GM13976 (cell line): ENCODE results near the gene AKR1E2.
"Not testable (repeated sequence)": the region's sequence is repeated elsewhere in the genome, so short reads cannot be mapped to it uniquely, and the experiment has no call there.

Experiments
- DNase-seq: peaks from one replicate; pipeline ENCODE4 v3.0.0; 2012; ENCODE audit warnings: low spot score
- in situ Hi-C: fragments of 300-500 bp; cut with MboI; formaldehyde crosslinking; loops from one replicate; pipeline ENCODE4 v1.12.0; 2022; ENCODE audit warnings: low sequenced_read_pairs, mixed read lengths, inconsistent platforms; ENCODE audit not compliant: unreplicated experiment
- TF ChIP-seq, protein P1 (sequence below): IDR thresholded peaks from 2 replicates; pipeline ENCODE4 v1.5.1; 2012; ENCODE audit warnings: borderline replicate concordance, mild to moderate bottlenecking; ENCODE audit not compliant: insufficient read depth; ENCODE audit errors: extremely low read depth, missing control alignments, control extremely low read depth

The AKR1E2 gene

DNA sequence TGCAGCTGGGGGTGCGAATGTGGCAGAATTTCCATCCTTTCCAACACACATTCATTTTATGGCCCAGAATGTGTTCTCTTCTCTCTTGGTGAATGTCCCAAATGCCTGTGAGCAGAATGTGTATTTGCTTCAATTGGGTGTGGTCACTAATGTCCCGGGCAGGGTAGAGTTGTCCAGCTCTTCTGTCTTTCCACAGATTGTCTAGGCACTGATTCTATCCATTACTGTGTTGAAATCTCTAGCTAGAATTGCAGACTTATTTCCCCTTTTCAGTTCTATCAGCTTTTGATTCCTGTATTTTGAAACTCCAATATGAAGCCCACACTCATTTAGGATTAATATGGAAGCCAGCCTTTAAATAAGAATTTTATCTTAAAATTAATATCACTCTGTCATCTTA lies 14.0 kb upstream of the AKR1E2 start:
- DNase-seq, result no peak
- TF ChIP-seq, protein P1, sequence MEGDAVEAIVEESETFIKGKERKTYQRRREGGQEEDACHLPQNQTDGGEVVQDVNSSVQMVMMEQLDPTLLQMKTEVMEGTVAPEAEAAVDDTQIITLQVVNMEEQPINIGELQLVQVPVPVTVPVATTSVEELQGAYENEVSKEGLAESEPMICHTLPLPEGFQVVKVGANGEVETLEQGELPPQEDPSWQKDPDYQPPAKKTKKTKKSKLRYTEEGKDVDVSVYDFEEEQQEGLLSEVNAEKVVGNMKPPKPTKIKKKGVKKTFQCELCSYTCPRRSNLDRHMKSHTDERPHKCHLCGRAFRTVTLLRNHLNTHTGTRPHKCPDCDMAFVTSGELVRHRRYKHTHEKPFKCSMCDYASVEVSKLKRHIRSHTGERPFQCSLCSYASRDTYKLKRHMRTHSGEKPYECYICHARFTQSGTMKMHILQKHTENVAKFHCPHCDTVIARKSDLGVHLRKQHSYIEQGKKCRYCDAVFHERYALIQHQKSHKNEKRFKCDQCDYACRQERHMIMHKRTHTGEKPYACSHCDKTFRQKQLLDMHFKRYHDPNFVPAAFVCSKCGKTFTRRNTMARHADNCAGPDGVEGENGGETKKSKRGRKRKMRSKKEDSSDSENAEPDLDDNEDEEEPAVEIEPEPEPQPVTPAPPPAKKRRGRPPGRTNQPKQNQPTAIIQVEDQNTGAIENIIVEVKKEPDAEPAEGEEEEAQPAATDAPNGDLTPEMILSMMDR, result no peak
- in situ Hi-C loops, result no loop called here

DNA sequence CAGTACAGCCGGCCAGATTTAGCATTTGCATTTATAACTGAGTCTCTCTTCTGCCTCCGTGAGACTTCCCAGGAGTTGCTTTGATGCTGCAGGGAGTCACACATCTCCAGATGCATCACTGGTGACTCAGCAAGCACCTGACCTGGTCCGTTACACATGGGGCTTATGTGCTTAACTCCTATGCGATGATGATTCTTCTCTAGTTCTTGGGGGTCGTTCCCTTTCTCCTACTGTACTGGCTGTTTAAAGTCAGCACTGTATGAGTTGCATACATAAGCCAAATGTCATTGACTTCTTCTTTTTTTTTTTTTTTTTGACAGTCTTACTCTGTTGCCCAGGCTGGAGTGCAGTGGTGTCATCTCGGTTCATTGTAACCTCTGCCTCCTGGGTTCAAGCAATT lies 13.0 kb upstream of the AKR1E2 start:
- TF ChIP-seq, protein P1, result no peak
- no peak for DNase-seq
- in situ Hi-C loops, result no loop called here

DNA sequence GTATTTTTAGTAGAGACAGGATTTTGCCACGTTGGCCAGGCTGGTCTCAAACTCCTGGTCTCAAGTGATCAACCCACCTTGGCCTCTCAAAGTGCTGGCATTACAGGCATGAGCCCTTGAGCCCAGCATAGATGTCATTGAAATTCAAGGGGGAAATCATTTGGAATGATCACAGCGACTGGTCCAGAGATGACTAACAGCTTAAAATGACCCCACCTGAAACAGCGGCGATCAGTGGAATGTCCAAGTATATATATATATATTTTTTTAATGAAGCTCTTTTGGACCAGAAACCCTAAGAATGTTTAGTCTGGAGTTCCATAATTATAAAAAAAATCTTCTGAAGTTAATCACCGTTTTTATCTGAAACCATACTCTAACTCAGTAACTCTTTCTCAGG lies 12.5 kb upstream of the AKR1E2 start:
- DNase-seq, result no peak
- in situ Hi-C loops, result no loop called here
- TF ChIP-seq, protein P1, result no peak

DNA sequence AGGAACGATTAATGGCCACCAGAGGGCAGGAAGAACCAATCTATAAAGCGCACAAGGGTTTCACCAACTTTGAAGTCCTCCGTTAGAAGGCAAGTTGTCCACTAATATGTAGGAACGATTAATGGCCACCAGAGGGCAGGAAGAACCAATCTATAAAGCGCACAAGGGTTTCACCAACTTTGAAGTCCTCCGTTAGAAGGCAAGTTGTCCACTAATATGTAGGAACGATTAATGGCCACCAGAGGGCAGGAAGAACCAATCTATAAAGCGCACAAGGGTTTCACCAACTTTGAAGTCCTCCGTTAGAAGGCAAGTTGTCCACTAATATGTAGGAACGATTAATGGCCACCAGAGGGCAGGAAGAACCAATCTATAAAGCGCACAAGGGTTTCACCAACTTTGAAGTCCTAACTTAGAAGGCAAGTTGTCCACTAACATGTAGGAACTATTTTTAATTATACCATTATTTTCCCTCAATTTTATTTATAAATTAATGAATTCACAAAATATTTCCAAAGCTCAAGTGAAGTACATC lies 10.3 kb upstream of the AKR1E2 start:
- in situ Hi-C loops, DNase-seq: not testable (repeated sequence)

DNA sequence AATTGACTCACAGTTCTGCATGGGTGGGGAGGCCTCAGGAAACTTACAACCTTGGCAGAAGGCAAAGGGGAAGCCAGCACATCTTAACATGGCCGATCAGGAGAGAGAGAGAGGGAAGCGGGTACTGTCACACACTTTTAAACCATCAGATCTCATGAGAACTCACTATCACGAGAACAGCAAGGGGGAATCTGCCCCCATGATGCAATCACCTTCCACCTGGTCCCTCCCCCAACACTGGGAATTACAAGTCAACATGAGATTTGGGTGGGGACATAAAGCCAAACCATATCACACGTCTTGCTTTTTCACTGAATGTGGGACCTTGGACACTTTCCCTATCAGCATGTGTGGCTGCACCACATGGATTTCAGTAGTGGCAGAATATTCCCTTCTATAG lies 9.0 kb upstream of the AKR1E2 start:
- no peak for DNase-seq
- in situ Hi-C loops, result no loop called here
- TF ChIP-seq, protein P1, result no peak

DNA sequence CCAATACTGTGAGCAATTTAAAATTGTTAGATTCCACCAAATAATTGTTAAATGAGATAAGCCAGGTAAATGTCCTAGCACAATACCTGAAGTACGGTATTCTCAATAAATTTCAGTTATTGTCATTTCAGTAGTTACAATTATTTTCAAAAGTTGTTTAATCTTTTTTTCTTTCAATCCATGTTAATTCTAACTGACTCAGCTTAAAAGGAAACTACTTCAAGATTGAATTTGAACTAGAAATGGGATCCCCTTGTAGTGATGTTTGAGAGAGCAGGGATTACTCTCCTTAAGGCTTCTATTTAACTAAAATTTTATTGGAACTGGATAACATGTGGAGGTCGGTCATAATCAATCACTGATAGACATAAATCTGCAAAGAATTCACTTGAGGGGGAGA lies 6.9 kb upstream of the AKR1E2 start:
- TF ChIP-seq, protein P1, result no peak
- in situ Hi-C loops, result no loop called here
- DNase-seq, result no peak

DNA sequence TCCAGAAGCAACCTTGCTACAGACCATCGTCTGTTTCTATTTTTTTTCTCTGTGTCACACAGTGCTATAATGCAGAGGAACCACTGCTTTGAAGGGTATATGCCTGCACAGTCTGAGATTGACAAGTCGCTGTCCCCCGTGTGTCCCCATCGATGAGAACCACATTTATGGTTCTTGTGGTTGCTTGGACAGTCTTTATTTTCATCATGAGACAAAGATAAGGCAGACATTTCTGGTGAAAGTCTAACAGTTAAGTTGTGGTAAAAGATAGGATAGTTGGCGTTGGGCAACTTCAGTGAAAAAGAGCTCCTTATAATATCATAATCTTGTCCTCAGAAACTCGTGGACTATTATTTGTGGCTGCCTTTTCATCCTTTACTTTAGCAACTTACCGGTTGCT lies 6.3 kb upstream of the AKR1E2 start:
- TF ChIP-seq, protein P1, result no peak
- no peak for DNase-seq
- in situ Hi-C loops, result no loop called here
